Adrenal gland (tissue), 12 donors: ENCODE data around the gene ATG2B. TPM values are rescaled to one million over a fixed set of nuclear protein-coding genes. Genes with fewer than 3 reads are reported as not detected.

Experiments used
- DNase-seq, 7 donors: peaks; one replicate each; pipeline ENCODE4 v3.0.0-alpha.2; 2019 to 2020
- H3K27ac ChIP-seq, 5 donors: fragments of 200-600 bp; sonication (generic) in 4 of 5; 1 replicate in 3 of 5; 2 replicates in 2 of 5; pipeline versions ENCODE4 v1.5.1 to v1.8.0; 2016 to 2020; ENCODE audit warnings: mild to moderate bottlenecking in 1 of 5
- H3K27me3 ChIP-seq: fragments of 200-600 bp; 2 replicates; pipeline ENCODE4 v1.8.0; 2021
- H3K36me3 ChIP-seq, 2 donors: fragments of 200-600 bp; replicated peaks in 1 of 2; 1 replicate in 1 of 2; 2 replicates in 1 of 2; pipeline versions ENCODE4 v1.5.1 to v1.8.0; 2018 to 2022
- H3K4me1 ChIP-seq, 2 donors: fragments of 200-600 bp; replicated peaks in 1 of 2; 1 replicate in 1 of 2; 2 replicates in 1 of 2; pipeline versions ENCODE4 v1.5.1 to v1.8.0; 2018 to 2021
- H3K4me3 ChIP-seq, 4 donors: fragments of 200-600 bp; sonication (generic) in 3 of 4; one replicate each; pipeline ENCODE4 v1.5.1; 2016 to 2018
- H3K9me3 ChIP-seq, 3 donors: fragments of 200-600 bp; sonication (generic) in 1 of 3; replicated peaks in 1 of 3; 1 replicate in 2 of 3; 2 replicates in 1 of 3; pipeline versions ENCODE4 v1.5.1 to v1.8.0; 2016 to 2021
- CTCF ChIP-seq, 6 experiments: fragments of 450-650 bp in 4 of 6; fragments of 200-600 bp in 2 of 6; sonication (generic) in 1 of 6; IDR thresholded peaks; 1 replicate in 5 of 6; 2 replicates in 1 of 6; pipeline versions ENCODE4 v1.5.1 to v1.8.0; 2016 to 2021; ENCODE audit warnings: antibody characterized with exemption in 6 of 6, mild to moderate bottlenecking in 2 of 6, moderate library complexity in 1 of 6
- POLR2A ChIP-seq, 2 donors: fragments of 450-650 bp; IDR thresholded peaks; one replicate each; pipeline ENCODE4 v1.6.1; 2017; ENCODE audit warnings: antibody characterized with exemption in 2 of 2, mild to moderate bottlenecking in 2 of 2, moderate library complexity in 1 of 2
- WGBS, 4 donors: extraction: QIAGEN DNeasy Blood & Tissue Kit in 2 of 4; methylation state at CpG; one replicate each; pipeline versions ENCODE4 v1.1.5 to v1.1.7; 2013 to 2017; 5-methylcytosine and 5-hydroxymethylcytosine counted together
- intact Hi-C, 2 donors: fragments of 100-400 bp; cut with DNase I; formaldehyde crosslinking; loops; one replicate each; pipeline versions ENCODE4 v1.14.1 to v1.15.0; 2022 to 2023
- polyA plus RNA-seq, 3 donors: library from polyadenylated mRNA; stranded (reverse); fragments of 200-250 nt in 2 of 3; fragments of 350-450 nt in 1 of 3; fragmentation: Illumina TruSeq in 1 of 3; extraction: RNeasy Lipid Tissue Mini Kit (QIAGEN cat#74804) in 1 of 3; gene quantifications; one replicate each; pipeline ENCODE4 v1.2.3, GENCODE V29; 2013 to 2014
- total RNA-seq, 9 donors: library from RNA; depleted of rRNA in 4 of 9; stranded (reverse); fragments of >200 nt in 4 of 9; fragments of 120-200 nt in 1 of 9; fragmentation: NEBNext Ultra II Directional in 1 of 9; extraction: Animal tissue kit (Norgen Biotek cat#: 25700) in 1 of 9; gene quantifications; one replicate each; pipeline versions ENCODE4 v1.1.0 to v1.2.4, GENCODE V29; 2013 to 2023
- donor health status: healthy with polysubstance abuse.
- donor health status: Bipolar disorder and iron deficiency.
- donor health status: DM: yes; HTN: yes; CAD: no.
- donor health status: DM: no; HTN: no; CAD: no.
- donor health status: DM: no; HTN: no; CAD: no.
- donor health status: DM: yes; HTN: yes; CAD: no.

Gene ATG2B
- total and polyA plus RNA-seq, 12 donors, result 8.3 to 34.8 (median 18.5) TPM

- no peak for DNase-seq
- H3K36me3 ChIP-seq, result peaks cover 0 to 81% of the 10 kb centered on the region in 2 donors
- WGBS, 4 donors, result 87 to 90% (median 89%) methylated on average over 9 of the region's 9 CpGs
- no peak overlapping the region for H3K27ac ChIP-seq
- no peaks in the 10 kb centered on the region for H3K27me3 ChIP-seq
- no peak overlapping the region for H3K4me3 ChIP-seq
- no peaks in the 10 kb centered on the region for H3K4me1 ChIP-seq
- TF ChIP-seq POLR2A (IDR thresholded peaks at IDR 0.05) (no peak), CTCF (IDR thresholded peaks at IDR 0.05) (no peak)
- intact Hi-C loops, result no loop called here
- no peaks in the 10 kb centered on the region for H3K9me3 ChIP-seq
These were observed 58.2 kb downstream of the ATG2B start for GRCh38 chr14:96304956-96305355.

GRCh38 chr14:96303981-96304380 is 59.2 kb downstream of the ATG2B start:
- intact Hi-C loops, result no loop called here
- H3K4me1 ChIP-seq, result no peaks in the 10 kb centered on the region
- H3K27me3 ChIP-seq, result no peaks in the 10 kb centered on the region
- DNase-seq, result no peak
- H3K27ac ChIP-seq, result no peak overlapping the region
- H3K4me3 ChIP-seq, result no peak overlapping the region
- TF ChIP-seq CTCF (IDR thresholded peaks at IDR 0.05) (no peak), POLR2A (IDR thresholded peaks at IDR 0.05) (no peak)
- 87 to 99% (median 92%) methylated on average over 3 of the region's 3 CpGs for WGBS, 4 donors
- H3K36me3 ChIP-seq, result peaks cover 0 to 76% of the 10 kb centered on the region in 2 donors
- H3K9me3 ChIP-seq, result no peaks in the 10 kb centered on the region

- no peaks in the 10 kb centered on the region for H3K9me3 ChIP-seq
- no peak overlapping the region for H3K27ac ChIP-seq
- no peak for DNase-seq
- no peaks in the 10 kb centered on the region for H3K4me1 ChIP-seq
- no peak overlapping the region for H3K4me3 ChIP-seq
- whole genome bisulfite sequencing, 4 donors, result 67 to 94% (median 90%) methylated on average over 3 of the region's 3 CpGs
- H3K27me3 ChIP-seq, result no peaks in the 10 kb centered on the region
- peaks cover 0 to 38% of the 10 kb centered on the region in 2 donors for H3K36me3 ChIP-seq
- no peak for TF ChIP-seq POLR2A (IDR thresholded peaks at IDR 0.05)
- no peak for TF ChIP-seq CTCF (IDR thresholded peaks at IDR 0.05)
- intact Hi-C loops, result loop anchor here in 1 of 2 donors (5.0 kb wide), 1 partner anchor 128 kb away; no protein-coding TSS in a partner anchor
These were observed 63.7 kb downstream of the ATG2B start for GRCh38 chr14:96299441-96299840.

GRCh38 chr14:96297997-96298515 is 65.1 kb downstream of the ATG2B start:
- Histone ChIP-seq H3K27ac (no peak overlapping the region), H3K36me3 (peaks cover 0 to 29% of the 10 kb centered on the region in 2 donors), H3K4me3 (no peak overlapping the region), H3K27me3 (no peaks in the 10 kb centered on the region), H3K9me3 (no peaks in the 10 kb centered on the region), H3K4me1 (no peaks in the 10 kb centered on the region)
- intact Hi-C loops, result loop anchor here in 1 of 2 donors (5.0 kb wide), 1 partner anchor 129 kb away; no protein-coding TSS in a partner anchor
- DNase-seq, result no peak
- WGBS, 4 donors, result 94 to 96% (median 95%) methylated on average over 4 of the region's 4 CpGs
- TF ChIP-seq CTCF (IDR thresholded peaks at IDR 0.05) (no peak), POLR2A (IDR thresholded peaks at IDR 0.05) (no peak)
